Osteocyte (in vitro differentiated cells): ENCODE measurements around the gene CDH11. TPM values are rescaled to one million over a fixed set of nuclear protein-coding genes. Genes with fewer than 3 reads are reported as not detected.

Experiments used
- DNase-seq: peaks from one replicate; pipeline ENCODE4 v3.0.0; 2021; ENCODE audit warnings: mixed read lengths; ENCODE audit not compliant: unreplicated experiment; ENCODE audit errors: extremely low spot score
- H3K27ac Mint-ChIP-seq: one replicate; pipeline ENCODE4 v1.8.0; 2021; ENCODE audit warnings: mild to moderate bottlenecking, mixed read lengths; ENCODE audit not compliant: unreplicated experiment
- H3K27me3 Mint-ChIP-seq: one replicate; pipeline ENCODE4 v1.8.0; 2021; ENCODE audit warnings: mixed read lengths; ENCODE audit not compliant: unreplicated experiment
- H3K36me3 Mint-ChIP-seq: one replicate; pipeline ENCODE4 v1.8.0; 2021; ENCODE audit warnings: mixed read lengths; ENCODE audit not compliant: unreplicated experiment
- H3K4me1 Mint-ChIP-seq: one replicate; pipeline ENCODE4 v1.8.0; 2021; ENCODE audit warnings: mixed read lengths; ENCODE audit not compliant: unreplicated experiment
- H3K4me3 Mint-ChIP-seq: one replicate; pipeline ENCODE4 v1.8.0; 2021; ENCODE audit warnings: mild to moderate bottlenecking, moderate library complexity, mixed read lengths; ENCODE audit not compliant: unreplicated experiment
- H3K9me3 Mint-ChIP-seq: one replicate; pipeline ENCODE4 v1.8.0; 2021; ENCODE audit warnings: mixed read lengths; ENCODE audit not compliant: unreplicated experiment
- total RNA-seq: library from RNA; stranded (reverse); gene quantifications from 2 replicates; pipeline ENCODE4 v1.2.1, GENCODE V29; 2021
- TF ChIP-seq, protein P1 (sequence below): fragments of 200-600 bp; sonication (generic); IDR thresholded peaks from 2 replicates; pipeline ENCODE4 v1.5.0; 2021; ENCODE audit warnings: antibody characterized with exemption, mild to moderate bottlenecking, moderate library complexity

Gene CDH11
- total RNA-seq, 1 donor from 2014 or later: 560 TPM

DNA sequence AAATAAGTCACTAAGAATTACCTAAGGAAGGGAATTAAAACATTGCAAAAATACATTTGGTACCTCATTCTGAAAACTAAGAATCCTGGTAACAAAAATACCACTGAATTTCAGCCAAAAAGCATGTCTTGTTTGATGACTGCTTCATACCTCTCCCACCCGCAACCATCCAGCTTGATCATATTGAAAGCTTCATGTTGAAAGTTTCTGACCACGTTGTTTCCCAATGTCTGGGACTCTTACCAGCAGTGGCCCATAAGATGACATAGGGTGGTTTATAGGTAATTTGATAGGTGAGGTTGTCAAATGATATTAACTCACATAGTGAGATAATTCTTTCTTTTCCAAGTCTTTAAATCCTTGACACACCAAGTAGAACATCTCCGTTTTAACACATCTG is 139.3 kb downstream of the CDH11 start:
- TF ChIP-seq, protein P1, sequence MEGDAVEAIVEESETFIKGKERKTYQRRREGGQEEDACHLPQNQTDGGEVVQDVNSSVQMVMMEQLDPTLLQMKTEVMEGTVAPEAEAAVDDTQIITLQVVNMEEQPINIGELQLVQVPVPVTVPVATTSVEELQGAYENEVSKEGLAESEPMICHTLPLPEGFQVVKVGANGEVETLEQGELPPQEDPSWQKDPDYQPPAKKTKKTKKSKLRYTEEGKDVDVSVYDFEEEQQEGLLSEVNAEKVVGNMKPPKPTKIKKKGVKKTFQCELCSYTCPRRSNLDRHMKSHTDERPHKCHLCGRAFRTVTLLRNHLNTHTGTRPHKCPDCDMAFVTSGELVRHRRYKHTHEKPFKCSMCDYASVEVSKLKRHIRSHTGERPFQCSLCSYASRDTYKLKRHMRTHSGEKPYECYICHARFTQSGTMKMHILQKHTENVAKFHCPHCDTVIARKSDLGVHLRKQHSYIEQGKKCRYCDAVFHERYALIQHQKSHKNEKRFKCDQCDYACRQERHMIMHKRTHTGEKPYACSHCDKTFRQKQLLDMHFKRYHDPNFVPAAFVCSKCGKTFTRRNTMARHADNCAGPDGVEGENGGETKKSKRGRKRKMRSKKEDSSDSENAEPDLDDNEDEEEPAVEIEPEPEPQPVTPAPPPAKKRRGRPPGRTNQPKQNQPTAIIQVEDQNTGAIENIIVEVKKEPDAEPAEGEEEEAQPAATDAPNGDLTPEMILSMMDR: no peak
- Mint-ChIP-seq H3K27ac (peak overlapping the region; percentile 45), H3K9me3 (peaks cover 7% of the 10 kb centered on the region), H3K27me3 (no peaks in the 10 kb centered on the region), H3K4me1 (peaks cover 29% of the 10 kb centered on the region), H3K36me3 (peaks cover 65% of the 10 kb centered on the region), H3K4me3 (no peak overlapping the region)
- DNase-seq: no peak

DNA sequence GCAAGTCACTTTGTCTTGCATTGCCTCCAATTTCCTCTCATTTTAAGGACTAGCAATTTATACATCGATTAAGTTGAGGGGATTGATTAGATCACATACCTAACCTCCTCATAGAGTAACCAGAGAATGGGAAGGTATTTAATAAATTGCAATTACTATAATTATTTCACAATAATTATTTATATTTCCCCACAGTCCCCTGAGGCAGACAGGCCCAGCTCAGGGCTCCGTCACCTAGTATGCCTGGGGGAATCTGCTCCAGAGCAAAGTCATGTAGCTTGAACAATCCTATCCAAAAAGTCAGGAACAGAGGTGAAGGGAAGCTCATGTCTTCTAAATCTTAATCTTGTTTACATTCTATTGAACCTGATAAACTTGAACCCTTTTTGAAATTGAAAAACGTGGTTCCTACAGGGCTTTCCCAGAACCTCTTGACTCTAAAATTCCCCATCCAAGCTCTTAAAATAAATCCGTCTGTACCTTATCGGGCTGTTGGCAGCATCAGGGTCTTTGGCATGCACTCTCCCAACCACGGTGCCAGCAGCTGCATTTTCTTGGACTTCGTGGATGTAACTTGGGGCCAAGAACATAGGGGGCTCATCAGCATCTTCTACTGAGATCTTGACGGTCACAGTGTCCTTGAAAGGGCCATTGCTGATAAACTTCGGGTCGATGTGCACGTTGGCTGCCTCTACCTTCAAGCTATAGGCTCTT is 140.1 kb downstream of the CDH11 start:
- TF ChIP-seq, protein P1: no peak
- no peak overlapping the region for H3K4me3 Mint-ChIP-seq
- peak overlapping the region; percentile 12 for H3K27ac Mint-ChIP-seq
- peaks cover 7% of the 10 kb centered on the region for H3K9me3 Mint-ChIP-seq
- DNase-seq: no peak
- H3K36me3 Mint-ChIP-seq: peaks cover 64% of the 10 kb centered on the region
- H3K27me3 Mint-ChIP-seq: no peaks in the 10 kb centered on the region
- H3K4me1 Mint-ChIP-seq: peaks cover 35% of the 10 kb centered on the region

DNA sequence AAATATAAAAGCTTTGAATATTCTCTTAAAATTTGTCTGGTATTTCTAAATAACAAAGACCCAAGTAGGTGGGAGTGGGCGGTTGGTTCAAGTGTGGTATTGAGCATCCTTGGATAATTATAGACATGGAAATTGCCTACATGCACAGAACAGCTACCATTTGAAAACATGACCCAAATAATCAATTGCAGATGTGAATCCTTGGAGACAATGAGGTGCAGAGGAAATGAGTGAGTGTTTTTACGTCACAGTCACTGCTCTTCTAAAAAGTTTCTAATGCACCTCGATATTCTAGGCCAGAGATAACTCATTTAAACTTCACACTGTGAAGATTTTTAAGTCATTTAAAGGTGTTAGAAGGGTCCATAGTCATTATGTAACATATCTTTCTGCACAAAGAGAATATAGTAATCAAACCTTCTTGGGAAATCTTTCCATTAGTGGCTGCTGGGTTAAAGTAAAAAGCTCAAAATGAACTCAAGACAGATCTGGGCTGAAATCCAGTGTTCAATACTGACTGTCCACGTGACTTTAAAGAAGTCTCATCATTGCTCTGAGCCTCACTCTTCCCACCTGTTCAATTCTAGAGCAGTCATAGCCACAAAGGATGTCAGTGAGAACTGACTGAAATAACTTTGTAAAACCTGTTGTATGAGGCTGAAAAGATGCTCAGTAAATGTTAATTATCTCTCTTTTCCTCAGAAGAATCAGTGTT is 144.5 kb downstream of the CDH11 start:
- H3K27me3 Mint-ChIP-seq: no peaks in the 10 kb centered on the region
- TF ChIP-seq, protein P1: no peak
- H3K36me3 Mint-ChIP-seq: peaks cover 73% of the 10 kb centered on the region
- H3K4me1 Mint-ChIP-seq: peaks cover 31% of the 10 kb centered on the region
- no peak for DNase-seq
- no peak overlapping the region for H3K4me3 Mint-ChIP-seq
- H3K9me3 Mint-ChIP-seq: peaks cover 7% of the 10 kb centered on the region
- peak overlapping the region; percentile 20 for H3K27ac Mint-ChIP-seq

DNA sequence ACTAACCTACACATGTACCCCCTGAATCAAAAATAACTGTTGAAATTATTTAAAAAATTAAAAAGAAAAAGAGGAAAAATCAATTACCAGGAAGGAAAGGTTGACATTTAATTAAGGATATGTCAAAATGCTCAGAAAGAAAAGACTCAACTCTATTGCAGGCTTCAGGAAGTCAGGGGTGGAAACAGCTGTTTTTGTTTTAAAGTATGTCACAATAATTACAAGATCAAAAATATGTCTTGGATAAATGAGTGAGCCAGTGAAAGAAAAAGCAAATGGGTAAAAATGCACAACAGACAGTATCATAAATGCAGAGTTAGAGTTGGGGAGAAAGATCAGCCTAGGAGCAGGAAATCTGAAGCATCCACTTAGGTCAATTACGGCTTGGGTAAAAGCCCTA is 146.0 kb downstream of the CDH11 start:
- DNase-seq: no peak
- peak overlapping the region; percentile 62 for H3K27ac Mint-ChIP-seq
- H3K4me3 Mint-ChIP-seq: no peak overlapping the region
- TF ChIP-seq, protein P1: no peak
- H3K9me3 Mint-ChIP-seq: peaks cover 7% of the 10 kb centered on the region
- H3K36me3 Mint-ChIP-seq: peaks cover 81% of the 10 kb centered on the region
- H3K4me1 Mint-ChIP-seq: peaks cover 31% of the 10 kb centered on the region
- H3K27me3 Mint-ChIP-seq: no peaks in the 10 kb centered on the region

DNA sequence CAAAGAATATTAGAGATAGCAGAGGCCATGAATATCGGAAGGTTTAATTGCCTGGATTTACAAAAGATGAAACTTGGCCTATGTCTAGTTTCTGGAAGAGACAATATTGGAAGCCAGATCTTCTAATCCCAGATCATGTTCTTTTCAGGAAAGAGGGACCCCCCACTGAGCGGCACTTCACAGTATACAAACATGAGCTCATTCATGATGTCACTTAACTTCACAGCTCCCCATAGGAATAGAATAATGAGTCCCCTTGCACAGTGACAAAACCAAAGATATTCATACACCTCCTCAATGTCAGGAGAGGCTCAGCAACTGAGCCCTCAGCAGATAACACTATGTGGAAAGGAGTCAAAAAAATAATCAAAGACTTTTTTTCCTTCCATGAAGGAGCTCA is 147.5 kb downstream of the CDH11 start:
- peaks cover under 1% of the 10 kb centered on the region for H3K9me3 Mint-ChIP-seq
- TF ChIP-seq, protein P1: no peak

More for the DNA sequence above, 147.5 kb downstream of the CDH11 start:
- H3K27me3 Mint-ChIP-seq: no peaks in the 10 kb centered on the region
- H3K4me3 Mint-ChIP-seq: no peak overlapping the region
- H3K36me3 Mint-ChIP-seq: peaks cover 82% of the 10 kb centered on the region
- no peak overlapping the region for H3K27ac Mint-ChIP-seq
- DNase-seq: no peak
- peaks cover 38% of the 10 kb centered on the region for H3K4me1 Mint-ChIP-seq
